IPS-18a (cell line): ENCODE measurements around the gene CD226.

ENCODE experiments used
- H3K27ac ChIP-seq: one replicate; pipeline ENCODE4 v1.5.1; 2013; ENCODE audit warnings: low read length
- H3K27me3 ChIP-seq: one replicate; pipeline ENCODE4 v1.6.1; 2013; ENCODE audit warnings: mild to moderate bottlenecking, low read length; ENCODE audit not compliant: control insufficient read depth, insufficient read depth
- H3K36me3 ChIP-seq: one replicate; pipeline ENCODE4 v1.6.1; 2013; ENCODE audit warnings: low read depth, low read length; ENCODE audit not compliant: control insufficient read depth
- H3K4me1 ChIP-seq: one replicate; pipeline ENCODE4 v1.6.1; 2013; ENCODE audit warnings: low read depth, low read length; ENCODE audit not compliant: control insufficient read depth
- H3K4me3 ChIP-seq: one replicate; pipeline ENCODE4 v1.5.1; 2013; ENCODE audit warnings: low read length
- H3K9ac ChIP-seq: one replicate; pipeline ENCODE4 v1.6.1; 2013; ENCODE audit warnings: mild to moderate bottlenecking, low read length, moderate library complexity
- H3K9me3 ChIP-seq: one replicate; pipeline ENCODE4 v1.6.1; 2013; ENCODE audit warnings: low read depth, low read length; ENCODE audit not compliant: control insufficient read depth

Gene CD226

GRCh38 chr18:69897397-69898108 lies 50.1 kb downstream of the CD226 start:
- H3K27me3 ChIP-seq = no peaks in the 10 kb centered on the region
- H3K27ac ChIP-seq = no peak overlapping the region
- no peak overlapping the region for H3K4me3 ChIP-seq
- H3K4me1 ChIP-seq = no peaks in the 10 kb centered on the region
- no peaks in the 10 kb centered on the region for H3K9me3 ChIP-seq
- no peaks in the 10 kb centered on the region for H3K36me3 ChIP-seq
- H3K9ac ChIP-seq = no peak overlapping the region

- Histone ChIP-seq H3K27ac (no peak overlapping the region), H3K9ac (no peak overlapping the region), H3K36me3 (no peaks in the 10 kb centered on the region), H3K4me3 (no peak overlapping the region), H3K27me3 (no peaks in the 10 kb centered on the region), H3K4me1 (no peaks in the 10 kb centered on the region), H3K9me3 (no peaks in the 10 kb centered on the region)
Observed at GRCh38 chr18:69895066-69896047, 52.3 kb downstream of the CD226 start.

GRCh38 chr18:69894467-69894866 lies 53.2 kb downstream of the CD226 start:
- no peak overlapping the region for H3K9ac ChIP-seq
- H3K27me3 ChIP-seq = no peaks in the 10 kb centered on the region
- H3K27ac ChIP-seq = no peak overlapping the region
- H3K4me3 ChIP-seq = no peak overlapping the region
- no peaks in the 10 kb centered on the region for H3K36me3 ChIP-seq
- no peaks in the 10 kb centered on the region for H3K4me1 ChIP-seq
- H3K9me3 ChIP-seq = no peaks in the 10 kb centered on the region

GRCh38 chr18:69890558-69890957 lies 57.1 kb downstream of the CD226 start:
- no peaks in the 10 kb centered on the region for H3K9me3 ChIP-seq
- H3K36me3 ChIP-seq = no peaks in the 10 kb centered on the region
- H3K4me1 ChIP-seq = no peaks in the 10 kb centered on the region
- no peak overlapping the region for H3K9ac ChIP-seq
- H3K4me3 ChIP-seq = no peak overlapping the region
- no peaks in the 10 kb centered on the region for H3K27me3 ChIP-seq
- H3K27ac ChIP-seq = no peak overlapping the region

- no peaks in the 10 kb centered on the region for H3K9me3 ChIP-seq
- H3K4me3 ChIP-seq = no peak overlapping the region
- no peak overlapping the region for H3K9ac ChIP-seq
Observed at GRCh38 chr18:69889009-69889408, 58.7 kb downstream of the CD226 start.

GRCh38 chr18:69887256-69887655 lies 60.4 kb downstream of the CD226 start:
- H3K36me3 ChIP-seq = no peaks in the 10 kb centered on the region
- no peak overlapping the region for H3K9ac ChIP-seq
- H3K27me3 ChIP-seq = no peaks in the 10 kb centered on the region
- no peak overlapping the region for H3K4me3 ChIP-seq
- H3K27ac ChIP-seq = no peak overlapping the region
- H3K4me1 ChIP-seq = no peaks in the 10 kb centered on the region
- H3K9me3 ChIP-seq = no peaks in the 10 kb centered on the region

More at GRCh38 chr18:69889009-69889408, 58.7 kb downstream of the CD226 start:
- Histone ChIP-seq H3K36me3 (no peaks in the 10 kb centered on the region), H3K4me1 (no peaks in the 10 kb centered on the region), H3K27me3 (no peaks in the 10 kb centered on the region), H3K27ac (no peak overlapping the region)

- no peak overlapping the region for H3K4me3 ChIP-seq
- no peaks in the 10 kb centered on the region for H3K9me3 ChIP-seq
- H3K27ac ChIP-seq = no peak overlapping the region
- H3K4me1 ChIP-seq = no peaks in the 10 kb centered on the region
- no peaks in the 10 kb centered on the region for H3K27me3 ChIP-seq
- no peaks in the 10 kb centered on the region for H3K36me3 ChIP-seq
- no peak overlapping the region for H3K9ac ChIP-seq
Observed at GRCh38 chr18:69885841-69886531, 61.7 kb downstream of the CD226 start.

GRCh38 chr18:69885355-69885754 lies 62.3 kb downstream of the CD226 start:
- Histone ChIP-seq H3K27me3 (no peaks in the 10 kb centered on the region), H3K36me3 (no peaks in the 10 kb centered on the region), H3K4me1 (no peaks in the 10 kb centered on the region), H3K4me3 (no peak overlapping the region), H3K27ac (no peak overlapping the region), H3K9ac (no peak overlapping the region), H3K9me3 (no peaks in the 10 kb centered on the region)

- H3K9ac ChIP-seq = no peak overlapping the region
- no peaks in the 10 kb centered on the region for H3K27me3 ChIP-seq
- peaks cover 9% of the 10 kb centered on the region for H3K4me1 ChIP-seq
- no peak overlapping the region for H3K4me3 ChIP-seq
- H3K9me3 ChIP-seq = no peaks in the 10 kb centered on the region
- no peak overlapping the region for H3K27ac ChIP-seq
- H3K36me3 ChIP-seq = no peaks in the 10 kb centered on the region
Observed at GRCh38 chr18:69883781-69884180, 63.9 kb downstream of the CD226 start.

GRCh38 chr18:69882965-69883668 lies 64.6 kb downstream of the CD226 start:
- no peak overlapping the region for H3K9ac ChIP-seq

GRCh38 chr18:69880083-69880482 lies 67.6 kb downstream of the CD226 start:
- no peaks in the 10 kb centered on the region for H3K27me3 ChIP-seq
- H3K27ac ChIP-seq = no peak overlapping the region
- peaks cover 15% of the 10 kb centered on the region for H3K4me1 ChIP-seq
- no peak overlapping the region for H3K9ac ChIP-seq
- H3K4me3 ChIP-seq = no peak overlapping the region
- no peaks in the 10 kb centered on the region for H3K36me3 ChIP-seq
- no peaks in the 10 kb centered on the region for H3K9me3 ChIP-seq

More at GRCh38 chr18:69882965-69883668, 64.6 kb downstream of the CD226 start:
- Histone ChIP-seq H3K9me3 (no peaks in the 10 kb centered on the region), H3K27ac (no peak overlapping the region), H3K36me3 (no peaks in the 10 kb centered on the region), H3K27me3 (no peaks in the 10 kb centered on the region), H3K4me3 (no peak overlapping the region), H3K4me1 (peaks cover 15% of the 10 kb centered on the region)
